GM18909 (cell line): ENCODE measurements around the gene ATG10.

Experiments
- ATAC-seq: cut with Tn5 transposase; IDR thresholded peaks from one replicate; pipeline ENCODE4 v1.9.1; 2021; ENCODE audit warnings: mild to moderate bottlenecking; ENCODE audit not compliant: unreplicated experiment, poor library complexity

The ATG10 gene

GRCh38 chr5:82158755-82159413 lies 187.1 kb downstream of the ATG10 start:
- ATAC-seq = no peak

GRCh38 chr5:82160948-82161347 lies 189.1 kb downstream of the ATG10 start:
- no peak for ATAC-seq

- ATAC-seq = no peak
These were observed 190.8 kb downstream of the ATG10 start for GRCh38 chr5:82162573-82162972.

GRCh38 chr5:82163452-82164175 lies 191.8 kb downstream of the ATG10 start:
- no peak for ATAC-seq

- no peak for ATAC-seq
These were observed 192.6 kb downstream of the ATG10 start for GRCh38 chr5:82164176-82164976.

GRCh38 chr5:82164977-82165713 lies 193.3 kb downstream of the ATG10 start:
- no peak for ATAC-seq

GRCh38 chr5:82165740-82166530 lies 194.1 kb downstream of the ATG10 start:
- peak; percentile 95 for ATAC-seq

GRCh38 chr5:82167372-82167935 lies 195.6 kb downstream of the ATG10 start:
- ATAC-seq = no peak

- ATAC-seq = no peak
These were observed 196.5 kb downstream of the ATG10 start for GRCh38 chr5:82168294-82168693.

- no peak for ATAC-seq
These were observed 198.1 kb downstream of the ATG10 start for GRCh38 chr5:82169892-82170291.

GRCh38 chr5:82174128-82174918 lies 202.5 kb downstream of the ATG10 start:
- ATAC-seq = peak; percentile 99

GRCh38 chr5:82174919-82175219 lies 203.0 kb downstream of the ATG10 start:
- no peak for ATAC-seq

- ATAC-seq = no peak
These were observed 204.4 kb downstream of the ATG10 start for GRCh38 chr5:82176115-82176814.

- ATAC-seq = no peak
These were observed 206.6 kb downstream of the ATG10 start for GRCh38 chr5:82178378-82178777.

- no peak for ATAC-seq
These were observed 210.8 kb downstream of the ATG10 start for GRCh38 chr5:82182662-82183061.

GRCh38 chr5:82183828-82184227 lies 212.0 kb downstream of the ATG10 start:
- no peak for ATAC-seq

- no peak for ATAC-seq
These were observed 214.0 kb downstream of the ATG10 start for GRCh38 chr5:82185851-82186250.

- no peak for ATAC-seq
These were observed 225.7 kb downstream of the ATG10 start for GRCh38 chr5:82197550-82197949.
